Measurements from ENCODE around the gene RPP30. TPM values are rescaled to one million over a fixed set of nuclear protein-coding genes. Genes with fewer than 3 reads are reported as not detected.
A peak's percentile ranks its signal among the peaks of the same experiment; 100 is the strongest.

Gene RPP30
- total RNA-seq, 4 donors from 2014 or later: 16.4 to 53.6 (median 19.6) TPM

- Histone ChIP-seq H3K4me3 (no peak overlapping the region), H3K4me1 (peaks cover 0 to 10% (median 8%) of the 10 kb centered on the region in 4 donors), H3K9me3 (peaks cover 0 to 12% (median 0%) of the 10 kb centered on the region in 4 donors), H3K27ac (no peak overlapping the region), H3K27me3 (peaks cover 0 to 21% of the 10 kb centered on the region in 2 donors), H3K36me3 (no peaks in the 10 kb centered on the region)
- TF ChIP-seq, protein P1, sequence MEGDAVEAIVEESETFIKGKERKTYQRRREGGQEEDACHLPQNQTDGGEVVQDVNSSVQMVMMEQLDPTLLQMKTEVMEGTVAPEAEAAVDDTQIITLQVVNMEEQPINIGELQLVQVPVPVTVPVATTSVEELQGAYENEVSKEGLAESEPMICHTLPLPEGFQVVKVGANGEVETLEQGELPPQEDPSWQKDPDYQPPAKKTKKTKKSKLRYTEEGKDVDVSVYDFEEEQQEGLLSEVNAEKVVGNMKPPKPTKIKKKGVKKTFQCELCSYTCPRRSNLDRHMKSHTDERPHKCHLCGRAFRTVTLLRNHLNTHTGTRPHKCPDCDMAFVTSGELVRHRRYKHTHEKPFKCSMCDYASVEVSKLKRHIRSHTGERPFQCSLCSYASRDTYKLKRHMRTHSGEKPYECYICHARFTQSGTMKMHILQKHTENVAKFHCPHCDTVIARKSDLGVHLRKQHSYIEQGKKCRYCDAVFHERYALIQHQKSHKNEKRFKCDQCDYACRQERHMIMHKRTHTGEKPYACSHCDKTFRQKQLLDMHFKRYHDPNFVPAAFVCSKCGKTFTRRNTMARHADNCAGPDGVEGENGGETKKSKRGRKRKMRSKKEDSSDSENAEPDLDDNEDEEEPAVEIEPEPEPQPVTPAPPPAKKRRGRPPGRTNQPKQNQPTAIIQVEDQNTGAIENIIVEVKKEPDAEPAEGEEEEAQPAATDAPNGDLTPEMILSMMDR (IDR thresholded peaks at IDR 0.05): no peak
- TF ChIP-seq POLR2A (IDR thresholded peaks at IDR 0.05): no peak
- DNase-seq: no peak
Measured at GRCh38 chr10:90855126-90855525, 16.6 kb upstream of the RPP30 start.

DNA sequence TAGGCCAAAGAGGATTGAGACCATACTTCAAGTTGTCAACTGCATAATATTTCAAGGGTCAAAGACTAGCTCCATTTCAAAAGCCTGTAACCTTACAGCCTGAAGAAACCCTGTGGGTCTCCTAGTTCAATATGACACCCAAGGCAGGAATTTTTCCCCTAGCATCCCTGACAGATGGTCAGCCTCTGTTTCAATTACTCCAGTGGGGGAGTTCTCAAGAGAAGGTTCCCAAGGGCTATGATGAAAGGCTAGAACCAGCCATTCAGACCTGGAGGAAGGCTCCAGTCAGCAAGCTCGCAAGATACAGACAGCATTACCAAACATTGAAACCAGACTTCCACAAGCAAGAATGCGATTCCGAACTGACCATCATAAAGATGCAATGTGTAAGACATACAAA is 15.5 kb upstream of the RPP30 start:
- no peaks in the 10 kb centered on the region for H3K36me3 ChIP-seq
- TF ChIP-seq, protein P1 (IDR thresholded peaks at IDR 0.05): no peak
- TF ChIP-seq POLR2A (IDR thresholded peaks at IDR 0.05): no peak
- H3K4me1 ChIP-seq: peaks cover 0 to 10% (median 8%) of the 10 kb centered on the region in 4 donors
- H3K27me3 ChIP-seq: peaks cover 0 to 21% of the 10 kb centered on the region in 2 donors
- no peak overlapping the region for H3K4me3 ChIP-seq
- peaks cover 0 to under 1% (median 0%) of the 10 kb centered on the region in 4 donors for H3K9me3 ChIP-seq
- no peak for DNase-seq
- H3K27ac ChIP-seq: no peak overlapping the region

- DNase-seq: no peak
- no peaks in the 10 kb centered on the region for H3K9me3 ChIP-seq
- peak overlapping the region in 3 of 4 donors; percentile 56 to 62 (median 60) for H3K27ac ChIP-seq
- H3K36me3 ChIP-seq: no peaks in the 10 kb centered on the region
- peaks cover 0 to 10% (median 8%) of the 10 kb centered on the region in 4 donors for H3K4me1 ChIP-seq
- no peak for TF ChIP-seq POLR2A (IDR thresholded peaks at IDR 0.05)
- H3K4me3 ChIP-seq: peak overlapping the region; percentile 51 to 81 (median 78)
- H3K27me3 ChIP-seq: peaks cover 0 to 21% of the 10 kb centered on the region in 2 donors
Measured at GRCh38 chr10:90856964-90857634, 14.7 kb upstream of the RPP30 start.

DNA sequence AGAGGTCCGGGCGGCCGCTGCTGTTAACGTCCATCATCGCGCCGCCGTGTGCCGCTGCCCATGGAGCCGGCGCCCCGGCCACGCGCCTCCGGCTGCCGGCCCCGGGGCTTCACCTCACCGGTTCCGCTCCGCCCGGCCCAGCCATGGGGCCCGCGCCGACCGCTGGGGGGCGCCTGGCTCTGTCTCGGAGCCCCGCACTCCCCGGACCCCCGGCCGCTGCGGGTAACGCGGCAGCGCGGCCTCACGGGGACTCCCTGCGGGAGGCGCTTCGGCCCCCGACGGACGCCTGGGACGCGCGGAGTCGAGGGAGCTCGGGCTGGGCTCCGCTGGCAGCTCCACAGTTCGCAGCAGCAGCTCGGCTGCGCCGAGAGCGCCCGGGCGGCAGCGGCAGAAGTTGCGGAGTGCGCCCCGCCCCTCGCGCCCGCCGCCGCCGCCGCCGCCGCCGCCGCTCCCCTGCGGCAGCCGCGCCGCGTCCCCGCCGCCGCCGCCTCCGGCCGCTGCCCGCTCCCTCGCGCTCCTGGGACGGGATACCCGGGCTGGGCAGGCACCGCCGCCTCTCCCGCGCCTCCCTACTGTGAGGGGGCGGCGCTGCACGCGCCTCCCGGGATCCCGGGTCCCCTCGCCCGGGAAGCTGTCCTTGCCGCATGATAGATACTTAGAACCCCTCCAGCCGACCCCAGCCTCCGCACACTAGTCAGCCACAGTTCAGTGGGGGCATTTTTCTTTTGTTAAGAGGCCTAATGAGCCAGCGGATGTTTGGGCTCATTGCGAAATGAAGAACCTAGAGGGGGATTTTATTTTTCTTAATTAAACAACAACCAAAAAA is 13.9 kb upstream of the RPP30 start, which contains the start of gene HTR7:
Gene HTR7 (minus strand): TSS at position 405 of the 826 bp plus-strand sequence. CDS start 368 bp downstream, at position 37.
- Histone ChIP-seq H3K9me3 (no peaks in the 10 kb centered on the region), H3K27me3 (peaks cover 0 to 21% of the 10 kb centered on the region in 2 donors), H3K36me3 (no peaks in the 10 kb centered on the region), H3K4me3 (peak within 1 kb of the TSS; percentile 51 to 81 (median 78)), H3K27ac (peak within 1 kb of the TSS in 3 of 4 donors; percentile 56 to 62 (median 60)), H3K4me1 (peaks cover 0 to 10% (median 8%) of the 10 kb centered on the region in 4 donors)
- peak; percentile 64 to 79 (median 73) for DNase-seq
- TF ChIP-seq POLR2A (IDR thresholded peaks at IDR 0.05): no peak
- TF ChIP-seq, protein P1 (IDR thresholded peaks at IDR 0.05): peak; percentile 39 to 78 (median 57)

DNA sequence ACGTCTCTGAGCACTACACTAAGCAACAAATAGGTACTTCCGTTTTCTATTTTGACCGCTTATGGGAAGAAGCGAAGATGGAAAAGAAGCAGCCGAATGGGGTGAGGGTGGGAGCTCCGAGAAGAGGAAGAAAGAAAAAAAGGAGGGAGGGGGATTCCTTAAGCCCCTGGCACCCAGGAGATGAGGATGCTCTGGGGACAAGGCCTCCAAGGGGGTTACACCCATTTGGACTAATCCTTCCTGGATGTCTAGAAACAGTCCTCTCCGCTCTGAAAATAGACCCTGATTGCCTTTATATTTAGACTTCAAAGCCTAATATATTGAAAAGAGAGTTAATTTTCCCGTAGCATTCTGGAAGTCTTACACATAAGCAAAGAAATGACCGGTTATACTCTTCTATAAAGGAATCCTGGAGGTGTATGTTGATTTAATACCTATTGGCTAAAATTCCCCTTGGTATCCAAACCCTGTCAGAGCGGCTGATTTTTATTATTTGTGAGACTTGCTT is 13.3 kb upstream of the RPP30 start:
- Histone ChIP-seq H3K27me3 (peaks cover 0 to 21% of the 10 kb centered on the region in 2 donors), H3K27ac (peak overlapping the region in 3 of 4 donors; percentile 56 to 62 (median 60)), H3K4me3 (peak overlapping the region; percentile 51 to 81 (median 78)), H3K36me3 (no peaks in the 10 kb centered on the region), H3K9me3 (no peaks in the 10 kb centered on the region), H3K4me1 (peaks cover 0 to 10% (median 8%) of the 10 kb centered on the region in 4 donors)
- no peak for DNase-seq
- TF ChIP-seq, protein P1 (IDR thresholded peaks at IDR 0.05): no peak
- no peak for TF ChIP-seq POLR2A (IDR thresholded peaks at IDR 0.05)

All from Peyer's patch (tissue), 4 donors.